ENCODE measurements around the gene ANKRA2.
"Not testable (repeated sequence)": the region's sequence is repeated elsewhere in the genome, so short reads cannot be mapped to it uniquely, and the experiment has no call there.

ANKRA2 gene

DNA sequence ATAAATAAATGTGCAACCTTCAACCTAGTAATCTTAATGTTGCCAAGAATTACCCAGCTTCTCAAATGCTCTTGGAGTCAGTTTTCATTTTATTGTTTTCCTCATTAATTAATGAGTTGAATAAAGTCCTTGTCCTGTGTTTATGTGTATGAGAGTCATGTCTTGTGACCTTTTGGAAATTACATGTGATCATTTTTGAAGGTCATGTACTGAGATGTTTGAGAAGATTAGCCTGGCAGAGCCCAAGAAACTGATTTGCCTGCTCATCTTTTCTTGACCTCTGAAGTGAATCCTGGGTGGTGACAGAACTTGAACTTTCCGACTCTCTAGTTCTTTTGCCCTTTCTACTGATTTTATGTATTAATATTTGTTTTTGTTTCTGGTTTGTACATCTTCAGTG is 15.4 kb downstream of the ANKRA2 start:
- DNase-seq (ENCODE audit: low read depth): no peak

DNA sequence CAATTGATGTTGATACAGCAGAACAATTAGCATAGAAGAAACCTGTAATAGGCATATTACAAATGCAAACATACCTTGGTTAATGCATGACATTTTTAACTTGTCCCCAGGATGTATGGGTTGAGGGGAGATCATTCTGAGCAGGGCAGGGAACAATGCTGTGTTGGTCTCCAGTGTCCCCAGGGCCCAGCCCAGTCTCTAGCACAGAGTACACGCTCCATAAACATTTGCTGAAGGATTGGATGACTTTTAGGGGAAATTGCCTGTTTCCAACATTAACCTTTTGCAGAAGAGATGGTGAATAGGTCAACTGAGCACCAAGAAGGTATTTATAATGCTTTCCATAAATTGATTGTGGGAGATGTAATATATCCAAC is 20.0 kb downstream of the ANKRA2 start:
- DNase-seq (ENCODE audit: low read depth): no peak

DNA sequence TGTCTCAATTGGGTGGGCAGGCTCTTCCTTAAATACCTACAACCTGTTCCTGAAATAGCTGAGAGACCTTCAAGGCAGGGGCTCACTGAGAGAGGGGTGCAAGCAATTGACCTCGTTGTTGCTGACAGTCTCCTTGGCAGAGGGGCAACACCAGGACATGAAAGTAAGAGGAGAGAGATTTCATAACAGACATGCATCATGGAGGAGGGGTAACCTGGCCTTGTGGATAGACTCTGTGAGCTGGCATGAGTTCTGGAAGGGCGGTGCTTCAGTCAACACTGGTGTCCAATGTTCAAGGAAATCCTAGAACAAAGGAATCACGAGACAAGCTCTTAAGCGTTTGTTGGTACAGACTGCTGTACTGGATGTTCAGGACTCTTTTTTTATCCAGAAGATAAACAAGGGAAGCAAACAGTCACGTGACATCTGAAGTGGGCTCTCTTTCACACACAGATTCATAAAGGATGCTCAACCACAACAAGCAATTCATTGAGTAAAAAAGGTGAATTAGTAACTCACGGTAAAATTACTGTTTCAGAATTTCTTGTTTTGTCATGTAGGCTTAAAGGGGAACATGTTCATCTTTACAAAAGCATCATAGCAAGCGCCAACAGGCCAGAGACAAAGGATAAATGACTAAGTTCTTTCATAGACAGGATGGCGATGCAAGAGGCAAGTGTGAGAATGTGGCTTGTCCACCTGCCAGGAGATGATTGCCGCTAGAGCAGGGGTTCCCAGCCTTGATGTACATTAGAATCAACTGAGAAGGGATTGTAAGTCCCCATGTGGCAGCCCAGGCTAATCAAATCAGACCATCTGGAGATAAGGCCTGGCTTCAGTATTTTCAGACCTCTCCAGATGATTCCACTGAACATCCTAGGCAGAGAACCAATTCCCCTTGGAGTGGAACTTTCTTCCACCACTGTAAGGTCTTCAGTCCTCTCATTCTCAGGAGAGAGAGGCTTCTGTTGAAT is 20.7 kb downstream of the ANKRA2 start:
- DNase-seq (ENCODE audit: low read depth): no peak

DNA sequence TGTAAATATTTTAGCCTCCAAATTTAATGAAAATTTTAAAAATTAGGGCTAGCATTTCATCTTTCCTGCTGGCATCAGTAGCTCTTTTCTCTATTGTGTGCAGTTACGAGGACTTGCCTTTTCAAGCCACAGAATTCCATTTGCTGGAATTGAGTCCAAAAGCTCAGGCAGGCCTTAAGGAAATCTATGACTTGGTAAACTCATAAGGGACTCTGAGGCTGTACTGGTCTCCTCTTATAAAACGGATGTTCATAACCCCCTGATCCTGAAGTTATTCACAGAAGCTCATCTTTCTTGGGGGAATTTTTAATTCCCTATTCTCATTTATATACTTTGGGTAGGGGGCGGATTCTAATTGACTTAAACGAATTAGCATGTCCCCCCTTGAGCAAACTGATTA is 23.4 kb downstream of the ANKRA2 start:
- no peak for DNase-seq (ENCODE audit: low read depth)

DNA sequence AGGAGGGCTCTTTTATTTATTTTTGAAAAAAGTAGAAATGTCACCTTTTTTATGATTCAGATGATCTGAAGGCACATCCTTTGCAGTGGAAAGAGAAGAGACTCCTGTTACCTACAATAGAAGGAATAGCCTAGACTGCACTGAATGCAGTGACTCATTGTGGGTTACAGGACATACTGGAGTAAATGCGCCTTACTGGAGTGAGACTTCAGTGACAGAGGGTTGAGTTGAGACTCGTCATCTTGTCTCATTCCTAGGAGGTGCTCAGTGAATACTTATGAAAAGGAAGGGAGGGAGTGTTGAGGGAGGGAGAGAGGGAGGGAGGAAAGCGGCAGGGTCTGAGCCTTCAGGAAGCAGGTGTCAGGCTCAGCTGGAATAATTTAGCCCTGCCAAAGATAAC is 25.2 kb downstream of the ANKRA2 start:
- no peak for DNase-seq (ENCODE audit: low read depth)

DNA sequence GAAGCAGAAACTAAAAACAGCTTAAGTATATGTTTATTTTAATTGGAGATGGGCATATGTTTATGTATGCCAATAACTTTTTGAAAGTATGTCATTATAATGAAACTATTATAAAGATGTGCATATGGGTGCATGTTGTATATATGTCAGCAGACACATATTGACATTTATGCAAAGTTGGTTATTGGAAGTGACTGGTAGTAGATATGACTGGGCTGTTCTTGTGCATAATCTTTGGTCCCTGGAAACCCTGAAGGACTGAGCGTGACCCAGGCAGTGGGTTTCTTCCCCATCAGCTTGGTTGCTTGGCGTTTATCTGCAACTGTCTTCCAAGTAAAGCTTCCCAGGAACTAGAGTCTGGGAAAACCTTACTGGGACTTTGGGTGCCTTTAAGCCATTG is 25.7 kb downstream of the ANKRA2 start:
- no peak for DNase-seq (ENCODE audit: low read depth)

DNA sequence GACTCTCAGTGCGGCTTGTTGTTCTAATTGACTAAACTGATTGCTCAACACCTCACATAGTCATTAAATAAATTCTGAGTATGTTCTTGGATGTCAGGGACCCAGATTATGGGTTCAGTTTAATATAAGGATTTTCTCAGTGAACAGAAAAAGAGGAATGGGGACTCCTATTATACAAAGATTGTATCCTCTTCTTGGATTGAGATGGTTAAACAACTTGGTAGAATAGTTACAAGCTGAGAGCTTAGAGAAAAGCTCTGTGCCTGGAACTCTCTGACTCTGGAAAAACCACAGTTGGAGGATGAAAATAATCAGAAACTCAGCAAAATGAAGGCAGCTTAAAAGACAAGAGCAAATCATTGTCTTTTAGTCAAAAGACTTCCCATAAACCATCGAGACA is 30.5 kb downstream of the ANKRA2 start:
- DNase-seq (ENCODE audit: low read depth): no peak

DNA sequence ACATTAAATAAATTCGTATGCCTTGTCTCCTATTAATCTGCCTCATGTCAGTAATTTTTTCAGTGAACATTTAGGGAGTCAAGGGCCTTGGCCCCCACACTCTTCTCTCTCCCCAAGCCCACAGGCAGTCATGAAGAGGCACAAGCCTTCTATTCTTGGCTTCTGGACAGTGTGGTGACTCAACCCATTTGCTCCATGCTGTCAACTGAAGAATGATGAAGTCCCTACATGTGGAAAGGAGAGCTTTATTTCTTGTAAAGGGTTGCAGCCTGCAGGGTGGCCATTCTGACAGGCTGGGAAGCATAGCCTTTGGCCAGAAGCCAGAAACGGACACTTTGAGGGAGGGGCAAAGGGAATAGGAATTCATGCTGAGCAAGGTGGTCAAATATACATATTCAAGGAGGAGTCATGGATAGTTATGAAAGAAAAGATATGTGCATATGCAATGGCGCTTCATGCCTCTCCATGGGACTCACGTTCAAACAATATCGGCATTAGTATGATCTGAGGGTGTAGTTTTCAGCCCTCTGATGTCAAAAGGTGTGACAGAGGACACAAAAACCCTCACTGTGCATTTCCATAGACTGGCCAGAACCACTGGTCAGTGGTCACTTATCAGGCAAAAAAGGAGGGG is 31.3 kb downstream of the ANKRA2 start:
- no peak for DNase-seq (ENCODE audit: low read depth)

DNA sequence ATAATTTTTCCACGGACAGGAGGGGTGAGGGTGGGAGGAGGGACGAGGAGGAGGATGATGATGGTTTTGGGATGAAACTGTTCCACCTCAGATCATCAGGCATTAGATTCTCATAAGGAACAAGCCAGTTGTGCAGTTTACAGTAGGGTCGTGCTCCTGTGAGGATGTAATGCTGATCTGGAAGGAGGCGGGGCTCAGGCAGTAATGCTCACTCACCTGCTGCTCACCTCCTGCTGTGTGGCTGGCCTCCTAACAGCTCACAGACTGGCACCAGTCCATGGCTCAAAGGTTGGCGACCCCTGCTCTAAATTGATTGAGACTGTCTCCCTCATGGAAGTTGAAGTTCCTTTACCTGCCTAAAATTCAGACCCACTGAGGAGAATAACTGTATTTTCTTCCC is 33.2 kb downstream of the ANKRA2 start:
- no peak for DNase-seq (ENCODE audit: low read depth)

DNA sequence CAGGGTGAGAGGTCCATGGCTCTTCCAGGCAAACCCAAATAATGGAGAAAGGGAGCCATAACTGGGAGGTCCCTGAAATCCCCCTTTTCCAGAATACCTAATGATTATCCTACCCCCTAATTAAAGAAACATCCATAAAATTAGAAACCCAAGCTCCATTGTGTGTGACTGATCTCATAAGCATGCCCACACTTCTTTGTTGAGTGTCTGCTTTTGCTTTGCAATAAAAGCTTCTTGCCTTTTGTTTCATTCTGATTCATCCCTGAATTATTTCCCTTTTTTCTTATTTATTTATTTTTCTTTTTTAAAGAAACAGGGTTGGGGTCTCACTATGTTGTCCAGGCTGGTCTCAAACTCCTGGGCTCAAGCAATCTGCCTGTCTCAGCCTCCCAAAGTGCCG is 34.1 kb downstream of the ANKRA2 start:
- DNase-seq (ENCODE audit: low read depth): no peak

DNA sequence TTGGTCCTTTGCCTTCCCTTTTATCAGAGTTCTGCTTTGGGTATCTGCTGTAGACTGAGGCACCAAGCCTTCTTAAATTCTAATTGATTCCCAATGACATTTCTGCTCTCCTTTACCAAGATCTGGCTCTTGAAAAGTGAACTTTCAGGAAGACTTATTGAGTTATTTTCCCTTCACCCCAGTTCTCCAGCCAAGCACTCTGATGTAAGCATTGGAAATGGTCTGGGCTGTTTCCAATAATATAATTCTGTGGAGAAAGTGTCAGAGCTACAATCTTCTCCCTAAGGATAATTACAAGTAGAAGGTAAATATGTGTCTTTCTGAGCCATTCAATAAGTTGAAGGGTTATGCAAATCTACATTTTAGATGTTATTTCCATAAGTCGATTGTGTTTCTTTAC is 36.4 kb downstream of the ANKRA2 start:
- DNase-seq (ENCODE audit: low read depth): no peak

DNA sequence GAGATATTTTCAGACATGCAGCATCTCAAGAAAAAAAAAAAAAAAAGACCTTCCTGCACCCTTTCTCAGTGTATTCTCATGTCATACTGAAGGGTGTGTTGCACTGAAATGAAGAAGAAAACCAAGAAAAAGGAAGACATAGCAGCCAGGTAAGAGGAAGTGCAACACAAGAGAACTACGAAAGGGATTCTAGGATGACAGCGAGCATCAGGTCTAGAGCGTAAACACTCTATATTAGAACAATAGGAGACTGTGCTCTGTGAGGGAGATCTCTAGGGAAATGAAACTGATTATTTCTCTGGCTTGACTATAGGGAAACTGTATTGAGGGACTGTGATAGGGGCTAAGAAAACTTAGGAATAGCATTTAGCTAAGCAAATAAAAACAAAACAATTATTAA is 37.2 kb downstream of the ANKRA2 start:
- DNase-seq (ENCODE audit: low read depth): no peak

DNA sequence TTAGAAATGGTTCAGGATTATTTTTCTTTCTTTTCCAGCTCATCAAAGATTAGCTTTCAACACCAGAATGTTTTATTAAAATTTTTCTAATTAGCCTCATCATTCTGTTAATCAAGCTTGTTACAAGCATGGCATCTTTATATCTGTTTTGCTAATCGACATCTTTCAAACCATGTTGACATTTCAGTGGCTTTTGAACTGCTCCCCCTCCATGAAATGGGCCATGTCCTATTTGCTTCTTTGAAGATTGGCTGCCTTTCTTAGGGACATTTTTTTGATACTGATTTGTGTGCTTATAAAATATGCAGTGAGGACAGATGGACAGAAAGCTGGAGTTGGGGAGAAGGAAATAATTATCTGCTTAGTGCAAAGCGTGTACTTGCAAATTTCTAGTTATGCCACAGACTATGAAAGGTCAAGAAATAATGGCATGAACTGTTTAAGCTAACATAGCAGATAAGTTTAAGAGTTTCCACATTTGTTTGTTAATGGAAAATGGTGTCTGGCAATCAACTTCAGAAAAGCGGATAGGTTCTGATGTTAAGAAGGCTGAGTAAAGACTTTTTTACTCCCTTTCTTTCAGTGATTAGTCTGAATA is 39.7 kb downstream of the ANKRA2 start:
- DNase-seq (ENCODE audit: low read depth): no peak

DNA sequence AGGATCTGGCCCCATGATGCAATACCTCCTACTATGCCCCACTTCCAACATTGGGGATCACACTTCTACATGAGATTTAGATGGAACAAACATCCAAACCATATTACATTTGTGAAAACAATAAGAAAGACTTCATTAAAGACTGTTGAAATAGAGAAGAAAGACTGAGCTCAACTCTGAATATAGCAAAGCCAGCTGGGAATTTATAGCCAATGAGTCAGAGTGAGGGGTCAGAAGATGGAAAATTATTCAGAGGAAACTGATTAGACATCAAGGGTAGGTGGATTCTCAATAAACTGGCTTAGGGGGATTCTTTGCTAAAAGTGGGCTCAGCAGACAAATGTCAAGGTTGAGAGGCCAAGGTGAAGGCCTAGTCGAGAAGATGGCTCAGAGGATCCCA is 41.6 kb downstream of the ANKRA2 start:
- DNase-seq (ENCODE audit: low read depth): no peak

DNA sequence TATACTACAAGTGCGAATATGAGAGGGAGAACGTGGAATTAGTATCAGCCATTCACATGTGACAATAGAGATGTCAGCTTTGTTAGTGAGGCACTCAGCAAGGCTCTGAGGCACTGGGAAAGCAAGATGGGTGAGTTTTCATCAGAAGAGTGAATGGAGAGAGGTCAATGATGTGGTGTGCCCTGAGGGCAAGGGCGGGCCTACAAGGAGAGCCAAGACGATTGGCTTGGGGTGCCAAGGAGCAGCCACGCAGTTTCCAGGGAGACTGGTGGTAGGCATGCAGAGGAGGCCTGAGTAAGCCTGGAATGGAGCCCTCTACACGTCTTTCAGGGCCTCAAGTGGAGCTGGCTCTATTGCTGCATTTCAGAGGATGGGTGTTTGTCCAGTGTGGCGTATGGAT is 42.5 kb downstream of the ANKRA2 start:
- no peak for DNase-seq (ENCODE audit: low read depth)

DNA sequence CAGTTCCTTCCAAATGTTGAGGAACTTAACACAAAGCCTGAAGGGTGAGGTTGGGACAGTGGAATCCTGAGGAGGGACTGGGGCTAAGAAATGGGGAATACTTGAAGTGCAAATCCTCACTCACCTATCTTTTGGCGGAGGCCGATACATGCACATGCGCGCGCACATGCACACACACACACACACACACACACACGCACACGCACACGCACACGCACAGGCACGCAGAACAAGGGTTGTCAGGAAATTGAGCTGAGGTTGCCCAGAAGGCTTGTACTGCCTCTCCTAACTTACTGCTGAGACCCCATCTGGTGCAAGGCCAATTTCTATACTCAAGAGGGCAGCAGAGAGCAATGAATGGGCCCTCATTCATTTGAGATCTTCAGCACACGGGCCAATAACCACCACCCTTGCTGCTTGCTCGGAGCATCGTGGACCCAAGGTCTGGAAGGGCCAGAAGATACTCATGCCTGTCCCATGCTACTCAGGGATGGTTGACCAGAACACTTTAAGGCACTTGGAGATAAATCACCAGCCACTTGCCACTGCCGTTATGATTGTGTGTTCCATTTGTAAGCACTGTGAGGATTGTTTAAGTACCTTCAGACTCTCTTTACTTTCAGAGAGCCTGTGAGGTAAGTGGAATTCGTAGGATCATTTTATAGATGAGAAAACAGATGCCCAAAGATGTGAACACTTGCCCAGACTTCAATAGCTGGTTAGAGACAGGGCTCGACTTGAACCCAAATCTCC is 45.7 kb downstream of the ANKRA2 start:
- peak; percentile 50 for DNase-seq (ENCODE audit: low read depth)

DNA sequence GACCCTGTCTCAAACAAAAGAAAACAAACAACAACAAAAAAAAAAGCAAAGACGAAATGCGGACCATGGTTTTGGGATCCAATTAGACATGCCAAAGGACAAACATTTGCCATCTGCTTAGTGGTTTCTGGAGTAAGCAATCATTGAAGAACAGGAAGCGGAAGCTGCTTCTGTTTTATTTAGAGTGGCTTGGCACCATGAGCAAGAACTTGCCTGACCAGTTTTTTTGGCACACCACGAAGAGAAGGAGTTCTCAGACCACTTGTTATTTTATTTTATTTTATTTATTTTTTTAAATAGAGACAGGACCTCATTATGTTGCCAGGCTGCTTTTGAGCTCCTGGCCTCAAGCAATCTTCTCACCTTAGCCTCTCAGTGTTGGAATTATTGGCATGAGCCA is 50.2 kb downstream of the ANKRA2 start:
- DNase-seq (ENCODE audit: low read depth): no peak

DNA sequence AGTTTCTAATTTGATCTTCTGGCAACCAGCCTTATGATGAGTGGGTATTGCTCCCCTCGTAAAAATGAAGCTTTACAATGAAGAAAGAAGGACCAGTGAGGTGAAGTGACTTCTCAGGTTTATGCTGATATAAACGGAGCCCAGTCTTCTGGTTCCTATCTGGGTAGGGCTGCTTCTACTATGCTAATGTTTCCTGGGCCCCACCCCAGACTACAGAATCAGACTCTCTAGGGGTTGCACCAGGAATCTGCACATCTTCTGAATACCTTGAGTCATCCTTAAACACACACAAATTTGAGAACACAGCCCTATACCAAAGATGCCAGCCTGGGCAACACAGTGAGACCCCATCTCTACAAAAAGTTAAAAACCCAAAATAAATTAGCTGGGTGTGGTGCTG is 51.0 kb downstream of the ANKRA2 start:
- no peak for DNase-seq (ENCODE audit: low read depth)

DNA sequence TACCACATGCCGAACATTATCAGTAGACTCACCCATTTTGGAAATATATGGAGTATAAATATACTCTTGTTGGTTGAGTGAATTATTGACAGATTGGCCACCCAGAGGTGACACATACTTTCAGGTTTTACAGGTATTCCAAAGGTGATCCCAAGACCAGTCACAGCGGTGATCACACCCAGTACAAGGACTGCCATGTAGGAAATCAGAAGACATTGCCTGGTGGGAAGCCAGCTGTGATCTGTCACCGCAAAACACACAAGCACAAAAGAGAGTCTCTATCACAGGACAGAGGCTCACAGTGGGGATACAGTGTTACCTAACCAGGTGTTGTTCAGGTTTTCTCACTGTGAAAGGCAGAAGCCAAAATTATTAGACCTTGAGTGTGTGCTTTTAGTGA is 51.4 kb downstream of the ANKRA2 start:
- no peak for DNase-seq (ENCODE audit: low read depth)

DNA sequence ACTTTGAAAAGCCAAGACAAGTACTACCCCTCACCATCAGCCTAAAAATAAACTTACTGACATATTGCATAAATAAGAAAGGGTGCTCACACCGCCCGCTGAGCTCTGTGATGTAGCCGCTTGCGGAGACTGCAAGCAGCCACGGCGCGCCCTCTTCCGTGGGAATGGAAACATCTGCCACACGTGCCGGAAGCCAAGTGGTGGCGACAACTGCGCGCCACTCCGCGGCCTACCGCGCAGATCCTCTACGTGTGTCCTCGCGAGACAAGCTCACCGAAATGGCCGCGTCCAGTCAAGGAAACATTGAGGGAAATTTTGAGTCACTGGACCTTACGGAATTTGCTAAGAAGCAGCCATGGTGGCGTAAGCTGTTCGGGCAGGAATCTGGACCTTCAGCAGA is 56.9 kb downstream of the ANKRA2 start:
- DNase-seq (ENCODE audit: low read depth): not testable (repeated sequence)

DNA sequence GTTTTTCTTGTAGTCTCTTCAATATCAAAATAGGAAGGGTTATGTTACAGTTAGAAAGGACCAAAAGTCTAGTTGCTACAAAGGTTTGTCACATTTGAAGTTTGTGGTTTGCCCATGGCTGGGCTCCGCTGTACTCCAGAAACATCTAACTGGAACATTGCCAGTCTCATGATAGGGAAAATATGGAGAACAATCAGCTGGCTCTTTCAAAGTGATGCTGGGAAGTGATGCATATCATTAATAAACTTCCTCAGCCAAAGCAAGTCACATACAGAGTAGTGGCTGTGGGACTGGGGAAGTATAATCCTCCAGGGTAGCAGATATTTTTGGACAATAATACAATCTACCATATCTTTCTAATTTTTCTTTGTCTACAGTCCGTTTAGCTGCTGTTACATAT is 58.4 kb downstream of the ANKRA2 start:
- DNase-seq (ENCODE audit: low read depth): no peak

DNA sequence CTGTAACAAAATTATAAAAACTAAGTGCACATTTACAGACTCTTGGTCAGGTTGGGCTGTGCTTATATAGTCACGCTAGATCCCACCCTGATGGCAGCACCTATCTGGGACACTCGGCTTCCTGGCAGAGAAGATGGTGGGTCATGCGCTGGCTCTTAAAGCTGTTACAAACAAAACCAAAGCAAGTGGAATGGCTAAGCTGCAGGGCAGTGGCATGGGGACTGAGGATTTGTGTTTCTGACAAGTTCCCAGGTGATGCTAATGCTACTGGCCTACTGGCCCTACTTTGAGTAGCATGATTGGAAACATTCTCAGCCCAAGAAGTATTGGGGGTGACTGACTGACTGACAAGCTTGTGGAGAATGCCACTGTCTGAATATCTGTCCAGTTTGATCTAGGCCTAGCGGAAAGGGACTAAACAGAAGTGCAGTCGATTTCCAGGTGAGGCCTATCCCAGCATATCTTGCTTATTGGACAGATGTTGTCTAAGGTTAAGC is 58.9 kb downstream of the ANKRA2 start:
- no peak for DNase-seq (ENCODE audit: low read depth)
